Hepatocyte (in vitro differentiated cells): ENCODE measurements around the gene RAB3GAP2. TPM values are rescaled to one million over a fixed set of nuclear protein-coding genes. Genes with fewer than 3 reads are reported as not detected.

ENCODE experiments used
- DNase-seq: peaks from one replicate; pipeline ENCODE4 v3.0.0-alpha.2; 2016; ENCODE audit warnings: low spot score
- H2AFZ ChIP-seq: fragments of 200-600 bp; sonication (generic); 2 replicates; pipeline ENCODE4 v1.6.0; 2016; ENCODE audit warnings: antibody characterized with exemption, mild to moderate bottlenecking
- H3K27ac ChIP-seq: fragments of 200-600 bp; sonication (generic); 2 replicates; pipeline ENCODE4 v1.5.1; 2016; ENCODE audit warnings: mild to moderate bottlenecking
- H3K27me3 ChIP-seq: fragments of 200-600 bp; sonication (generic); 2 replicates; pipeline ENCODE4 v1.6.1; 2016
- H3K36me3 ChIP-seq: fragments of 200-600 bp; sonication (generic); replicated peaks from 2 replicates; pipeline ENCODE4 v1.5.1; 2016; ENCODE audit warnings: low read depth; ENCODE audit not compliant: insufficient read depth
- H3K4me1 ChIP-seq: fragments of 200-600 bp; sonication (generic); 2 replicates; pipeline ENCODE4 v1.5.1; 2016; ENCODE audit warnings: mild to moderate bottlenecking, moderate library complexity; ENCODE audit not compliant: insufficient read depth
- H3K4me2 ChIP-seq: fragments of 200-600 bp; sonication (generic); 2 replicates; pipeline ENCODE4 v1.6.0; 2016
- H3K4me3 ChIP-seq: fragments of 200-600 bp; sonication (generic); 2 replicates; pipeline ENCODE4 v1.5.1; 2016; ENCODE audit warnings: mild to moderate bottlenecking
- H3K79me2 ChIP-seq: fragments of 200-600 bp; sonication (generic); 2 replicates; pipeline ENCODE4 v1.6.0; 2017; ENCODE audit warnings: mild to moderate bottlenecking
- H3K9me2 ChIP-seq: fragments of 200-600 bp; sonication (generic); replicated peaks from 2 replicates; pipeline ENCODE4 v1.6.0; 2017; ENCODE audit warnings: mild to moderate bottlenecking; ENCODE audit not compliant: insufficient read depth
- H3K9me3 ChIP-seq: fragments of 200-600 bp; sonication (generic); 2 replicates; pipeline ENCODE4 v1.5.1; 2016; ENCODE audit warnings: low read depth, mild to moderate bottlenecking
- H4K20me1 ChIP-seq: fragments of 200-600 bp; sonication (generic); 2 replicates; pipeline ENCODE4 v1.6.0; 2016; ENCODE audit warnings: mild to moderate bottlenecking; ENCODE audit not compliant: insufficient read depth, poor library complexity, severe bottlenecking
- CTCF ChIP-seq: fragments of 200-600 bp; sonication (generic); IDR thresholded peaks from 2 replicates; pipeline ENCODE4 v1.5.1; 2016; ENCODE audit warnings: antibody characterized with exemption, mild to moderate bottlenecking; ENCODE audit not compliant: poor library complexity
- EZH2 ChIP-seq: fragments of 200-600 bp; sonication (generic); IDR thresholded peaks from 2 replicates; pipeline ENCODE4 v1.6.1; 2016; ENCODE audit warnings: antibody characterized with exemption, mild to moderate bottlenecking, borderline replicate concordance
- EZH2phosphoT487 ChIP-seq: fragments of 200-600 bp; sonication (generic); IDR thresholded peaks from one replicate; pipeline ENCODE4 v1.6.1; 2018; ENCODE audit warnings: antibody characterized with exemption, mild to moderate bottlenecking, low read depth, moderate library complexity; ENCODE audit not compliant: unreplicated experiment, severe bottlenecking
- WGBS: methylation state at CpG from one replicate; pipeline ENCODE4 v1.1.6; 2016; ENCODE audit warnings: low lambda C conversion rate; ENCODE audit errors: missing lambda C conversion rate; 5-methylcytosine and 5-hydroxymethylcytosine counted together
- polyA plus RNA-seq: library from polyadenylated mRNA; unstranded; fragments of >200 nt; fragmentation: Nextera tagmentation; extraction: Ambion mirVana; gene quantifications from 2 replicates; pipeline ENCODE4 v1.2.1, GENCODE V29; 2016
- total RNA-seq: library from RNA; depleted of rRNA; stranded (reverse); fragments of >200 nt; gene quantifications from 2 replicates; pipeline ENCODE4 v1.2.3, GENCODE V29; 2014

Gene RAB3GAP2
- total and polyA plus RNA-seq, 2 experiments from 2014 or later = 13.7 to 31.6 TPM

- no peak overlapping the region for H3K4me2 ChIP-seq
- no peaks in the 10 kb centered on the region for H3K27me3 ChIP-seq
- 90% methylated on average over 4 of the region's 4 CpGs for WGBS
- peaks cover 7% of the 10 kb centered on the region for H3K4me1 ChIP-seq
- H4K20me1 ChIP-seq = no peaks in the 10 kb centered on the region
- no peaks in the 10 kb centered on the region for H3K36me3 ChIP-seq
- no peak overlapping the region for H3K27ac ChIP-seq
- H3K4me3 ChIP-seq = no peak overlapping the region
- H3K9me3 ChIP-seq = no peaks in the 10 kb centered on the region
- DNase-seq = no peak
- no peak overlapping the region for H2AFZ ChIP-seq
- H3K79me2 ChIP-seq = no peaks in the 10 kb centered on the region
- no peaks in the 10 kb centered on the region for H3K9me2 ChIP-seq
- TF ChIP-seq EZH2phosphoT487 (no peak), CTCF (no peak), EZH2 (no peak)
Measured at GRCh38 chr1:220303871-220304270, 31.6 kb upstream of the RAB3GAP2 start.

- H4K20me1 ChIP-seq = no peaks in the 10 kb centered on the region
- DNase-seq = no peak
- peak overlapping the region; percentile 95 for H3K27ac ChIP-seq
- H3K4me3 ChIP-seq = no peak overlapping the region
- H2AFZ ChIP-seq = no peak overlapping the region
- H3K4me1 ChIP-seq = peaks cover 7% of the 10 kb centered on the region
- no peak for TF ChIP-seq CTCF
- TF ChIP-seq EZH2phosphoT487 = no peak
- WGBS = 50% methylated on average over 2 of the region's 2 CpGs
- no peaks in the 10 kb centered on the region for H3K79me2 ChIP-seq
- H3K9me2 ChIP-seq = no peaks in the 10 kb centered on the region
- H3K9me3 ChIP-seq = no peaks in the 10 kb centered on the region
- no peak overlapping the region for H3K4me2 ChIP-seq
- no peaks in the 10 kb centered on the region for H3K36me3 ChIP-seq
- H3K27me3 ChIP-seq = no peaks in the 10 kb centered on the region
Measured at GRCh38 chr1:220301630-220302029, 29.4 kb upstream of the RAB3GAP2 start.

GRCh38 chr1:220300442-220301121, 28.3 kb upstream of the RAB3GAP2 start:
- peak overlapping the region; percentile 57 for H3K4me2 ChIP-seq
- H3K36me3 ChIP-seq = no peaks in the 10 kb centered on the region
- H3K27me3 ChIP-seq = no peaks in the 10 kb centered on the region
- H4K20me1 ChIP-seq = no peaks in the 10 kb centered on the region
- H3K9me3 ChIP-seq = no peaks in the 10 kb centered on the region
- H2AFZ ChIP-seq = peak overlapping the region; percentile 55
- 31% methylated on average over 7 of the region's 7 CpGs for WGBS
- H3K4me1 ChIP-seq = peaks cover 7% of the 10 kb centered on the region
- DNase-seq = peak; percentile 88
- H3K4me3 ChIP-seq = no peak overlapping the region
- no peak for TF ChIP-seq EZH2
- TF ChIP-seq CTCF = no peak
- TF ChIP-seq EZH2phosphoT487 = no peak
- H3K9me2 ChIP-seq = no peaks in the 10 kb centered on the region
- no peaks in the 10 kb centered on the region for H3K79me2 ChIP-seq
- H3K27ac ChIP-seq = peak overlapping the region; percentile 95
